Right lobe of liver (tissue), 6 donors: ENCODE measurements around the gene SEMA4A. TPM values are rescaled to one million over a fixed set of nuclear protein-coding genes. Genes with fewer than 3 reads are reported as not detected.
"Not testable (repeated sequence)": the region's sequence is repeated elsewhere in the genome, so short reads cannot be mapped to it uniquely, and the experiment has no call there.

Experiments
- ATAC-seq, 4 donors: fragments of 200-7000 bp; cut with Tn5 transposase; one replicate each; pipeline ENCODE4 v1.9.1; 2020; ENCODE audit warnings: mild to moderate bottlenecking in 4 of 4, moderate library complexity in 4 of 4
- DNase-seq, 3 donors: peaks; one replicate each; pipeline ENCODE4 v3.0.0-alpha.2; 2020
- H3K27ac ChIP-seq, 3 donors: fragments of 200-600 bp; one replicate each; pipeline ENCODE4 v1.8.0; 2022
- H3K27me3 ChIP-seq, 2 donors: fragments of 200-600 bp; one replicate each; pipeline ENCODE4 v1.8.0; 2022
- H3K36me3 ChIP-seq, 4 donors: fragments of 200-600 bp; sonication (generic) in 1 of 4; one replicate each; pipeline versions ENCODE4 v1.5.1 to v1.8.0; 2017 to 2022; ENCODE audit warnings: control low read depth in 1 of 4
- H3K4me1 ChIP-seq, 4 donors: fragments of 200-600 bp; sonication (generic) in 1 of 4; one replicate each; pipeline versions ENCODE4 v1.5.1 to v1.8.0; 2017 to 2022; ENCODE audit warnings: control low read depth in 1 of 4
- H3K4me3 ChIP-seq, 3 donors: fragments of 200-600 bp; one replicate each; pipeline ENCODE4 v1.8.0; 2022
- H3K9me3 ChIP-seq, 4 donors: fragments of 200-600 bp; sonication (generic) in 1 of 4; one replicate each; pipeline versions ENCODE4 v1.5.1 to v1.8.0; 2017 to 2022; ENCODE audit warnings: control low read depth in 1 of 4
- POLR2A ChIP-seq: fragments of 450-650 bp; IDR thresholded peaks from one replicate; pipeline ENCODE4 v1.6.1; 2017; ENCODE audit warnings: antibody characterized with exemption, mild to moderate bottlenecking
- WGBS: methylation state at CpG from one replicate; pipeline ENCODE4 v1.1.6; 2018; ENCODE audit warnings: low coverage, low lambda C conversion rate; ENCODE audit not compliant: insufficient coverage; ENCODE audit errors: missing lambda C conversion rate; 5-methylcytosine and 5-hydroxymethylcytosine counted together
- intact Hi-C, 2 donors: fragments of 100-400 bp; cut with DNase I; formaldehyde crosslinking; loops; one replicate each; pipeline versions ENCODE4 v1.11.2 to v1.14.1; 2022
- total RNA-seq, 6 experiments: library from RNA; depleted of rRNA in 2 of 6; stranded (reverse); fragments of >200 nt in 2 of 6; fragmentation: NEBNext Ultra II Directional in 3 of 6; extraction: Animal tissue kit (Norgen Biotek cat#: 25700) in 3 of 6; gene quantifications; one replicate each; pipeline versions ENCODE4 v1.1.0 to v1.2.4, GENCODE V29; 2016 to 2023
- TF ChIP-seq, protein P1 (sequence below), 4 donors: fragments of 200-600 bp in 3 of 4; fragments of 450-650 bp in 1 of 4; IDR thresholded peaks; one replicate each; pipeline versions ENCODE4 v1.5.1 to v1.8.0; 2016 to 2022; ENCODE audit warnings: antibody characterized with exemption in 4 of 4, mild to moderate bottlenecking in 2 of 4
- donor health status: DM: no; HTN: yes; CAD: no.
- donor health status: DM: no; HTN: no; CAD: no.
- donor health status: DM: no; HTN: no; CAD: no.
- donor health status: DM: no; HTN: yes; CAD: no.
- donor health status: DM: no; HTN: yes; CAD: no.

Gene SEMA4A
- total RNA-seq, 6 experiments from 2014 or later = 0.62 to 2.6 (median 1.3) TPM

DNA sequence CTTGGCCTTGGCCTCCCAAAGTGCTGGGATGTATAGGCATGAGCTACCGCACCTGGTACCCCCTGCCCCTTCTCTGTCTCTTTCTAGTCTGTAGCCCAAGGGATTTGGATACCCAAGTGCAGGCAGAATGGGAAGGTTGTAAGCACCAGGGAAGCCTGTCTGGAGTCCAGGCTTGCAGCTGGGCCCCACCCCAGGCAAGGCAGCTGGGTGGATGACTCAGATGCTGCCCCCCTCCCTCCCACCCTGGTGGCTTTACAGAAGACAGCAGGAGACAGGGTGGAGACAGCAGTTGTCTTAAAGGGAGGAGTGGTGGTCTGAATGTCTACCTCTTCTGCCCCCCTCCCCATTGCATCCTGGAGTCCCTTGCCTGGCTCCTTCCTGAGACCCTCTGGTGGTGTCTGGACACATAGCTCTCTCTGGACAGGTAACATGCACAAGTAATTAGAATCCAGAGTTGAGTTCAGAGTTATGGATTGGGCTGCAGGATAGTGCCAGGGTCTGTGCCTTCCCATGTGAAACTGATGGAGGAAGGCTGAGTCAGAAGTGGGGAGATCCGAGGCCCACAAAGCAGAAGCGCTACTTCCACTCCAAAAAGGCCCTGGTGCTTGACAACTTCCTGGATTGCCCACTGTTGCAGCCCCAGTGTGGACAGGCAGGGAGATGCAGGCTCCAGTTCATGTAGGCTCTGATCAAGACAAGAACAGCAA is 33.7 kb upstream of the SEMA4A start:
- WGBS = 86% methylated on average over 1 of the region's 3 CpGs
- no peak for ATAC-seq
- peaks cover 0 to 80% (median 39%) of the 10 kb centered on the region in 4 donors for H3K4me1 ChIP-seq

GRCh38 chr1:156120318-156120717 is 33.1 kb upstream of the SEMA4A start:
- Histone ChIP-seq H3K9me3 (no peaks in the 10 kb centered on the region), H3K27me3 (no peaks in the 10 kb centered on the region), H3K4me1 (peaks cover 0 to 80% (median 39%) of the 10 kb centered on the region in 4 donors), H3K4me3 (no peak overlapping the region), H3K27ac (peak overlapping the region in 2 of 3 donors; percentile 43 to 89), H3K36me3 (no peaks in the 10 kb centered on the region)
- intact Hi-C loops = no loop called here
- TF ChIP-seq POLR2A = no peak
- TF ChIP-seq, protein P1, sequence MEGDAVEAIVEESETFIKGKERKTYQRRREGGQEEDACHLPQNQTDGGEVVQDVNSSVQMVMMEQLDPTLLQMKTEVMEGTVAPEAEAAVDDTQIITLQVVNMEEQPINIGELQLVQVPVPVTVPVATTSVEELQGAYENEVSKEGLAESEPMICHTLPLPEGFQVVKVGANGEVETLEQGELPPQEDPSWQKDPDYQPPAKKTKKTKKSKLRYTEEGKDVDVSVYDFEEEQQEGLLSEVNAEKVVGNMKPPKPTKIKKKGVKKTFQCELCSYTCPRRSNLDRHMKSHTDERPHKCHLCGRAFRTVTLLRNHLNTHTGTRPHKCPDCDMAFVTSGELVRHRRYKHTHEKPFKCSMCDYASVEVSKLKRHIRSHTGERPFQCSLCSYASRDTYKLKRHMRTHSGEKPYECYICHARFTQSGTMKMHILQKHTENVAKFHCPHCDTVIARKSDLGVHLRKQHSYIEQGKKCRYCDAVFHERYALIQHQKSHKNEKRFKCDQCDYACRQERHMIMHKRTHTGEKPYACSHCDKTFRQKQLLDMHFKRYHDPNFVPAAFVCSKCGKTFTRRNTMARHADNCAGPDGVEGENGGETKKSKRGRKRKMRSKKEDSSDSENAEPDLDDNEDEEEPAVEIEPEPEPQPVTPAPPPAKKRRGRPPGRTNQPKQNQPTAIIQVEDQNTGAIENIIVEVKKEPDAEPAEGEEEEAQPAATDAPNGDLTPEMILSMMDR (IDR thresholded peaks at IDR 0.05) = no peak
- ATAC-seq (no peak), DNase-seq (no peak)
- WGBS = 100% methylated on average over 2 of the region's 3 CpGs

More for the DNA sequence above, 33.7 kb upstream of the SEMA4A start:
- DNase-seq = no peak
- Histone ChIP-seq H3K4me3 (peak overlapping the region in 1 of 3 donors; percentile 23), H3K36me3 (no peaks in the 10 kb centered on the region), H3K9me3 (no peaks in the 10 kb centered on the region), H3K27me3 (no peaks in the 10 kb centered on the region), H3K27ac (peak overlapping the region; percentile 75 to 91 (median 89))
- intact Hi-C loops = no loop called here
- no peak for TF ChIP-seq POLR2A
- TF ChIP-seq, protein P1 (IDR thresholded peaks at IDR 0.05) = no peak

DNA sequence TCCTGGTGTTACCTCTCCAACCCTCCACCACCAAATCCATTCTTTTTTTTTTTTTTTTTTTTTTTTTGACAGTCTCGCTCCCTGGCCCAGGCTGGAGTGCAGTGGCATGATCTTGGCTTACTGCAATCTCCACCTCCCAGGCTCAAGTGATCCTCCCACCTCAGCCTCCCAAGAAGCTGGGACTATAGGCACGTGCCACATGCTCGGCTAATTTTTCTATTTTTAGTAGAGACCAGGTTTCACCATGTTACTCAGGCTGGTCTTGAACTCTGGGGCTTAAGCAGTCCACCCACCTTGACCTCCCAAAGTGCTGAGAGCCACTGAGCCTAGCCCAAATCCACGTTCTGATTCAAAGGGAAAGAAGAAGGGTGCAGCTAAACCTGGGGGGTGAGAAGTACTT is 32.4 kb upstream of the SEMA4A start:
- peaks cover 0 to 85% (median 43%) of the 10 kb centered on the region in 4 donors for H3K4me1 ChIP-seq
- ATAC-seq, H3K27me3 ChIP-seq, H3K9me3 ChIP-seq, DNase-seq, H3K4me3 ChIP-seq, intact Hi-C loops, H3K36me3 ChIP-seq: not testable (repeated sequence)
- whole genome bisulfite sequencing = 45% methylated on average over 2 of the region's 4 CpGs
- peak overlapping the region in 2 of 3 donors; percentile 15 to 90 for H3K27ac ChIP-seq

DNA sequence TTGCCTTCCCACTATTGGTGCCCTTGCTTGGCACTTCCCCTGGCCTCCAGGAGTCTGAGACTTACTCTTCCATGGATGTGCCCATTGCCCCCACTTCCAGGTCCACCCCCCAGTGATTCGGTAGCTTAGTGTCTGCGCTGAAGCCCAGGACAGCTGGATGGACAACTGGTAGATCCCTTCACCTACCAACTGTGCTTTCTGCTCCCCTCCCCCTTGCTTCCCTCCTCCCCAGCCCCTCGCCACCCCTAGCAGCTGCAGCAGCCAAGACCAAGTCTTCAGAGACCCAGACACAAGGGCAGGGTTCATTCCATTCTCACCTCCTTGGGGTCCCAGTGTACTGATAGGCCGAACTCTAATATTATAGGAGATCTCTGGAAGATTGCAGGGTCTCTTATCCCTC is 31.9 kb upstream of the SEMA4A start:
- DNase-seq (no peak), ATAC-seq (no peak)
- intact Hi-C loops = no loop called here
- peak overlapping the region; percentile 90 to 94 (median 92) for H3K27ac ChIP-seq
- no peaks in the 10 kb centered on the region for H3K9me3 ChIP-seq
- H3K4me1 ChIP-seq = peaks cover 0 to 87% (median 45%) of the 10 kb centered on the region in 4 donors
- no peaks in the 10 kb centered on the region for H3K36me3 ChIP-seq
- no peak overlapping the region for H3K4me3 ChIP-seq
- H3K27me3 ChIP-seq = no peaks in the 10 kb centered on the region
- TF ChIP-seq, protein P1 (IDR thresholded peaks at IDR 0.05) = no peak
- no peak for TF ChIP-seq POLR2A
- 90% methylated on average over 4 of the region's 4 CpGs for WGBS

- ATAC-seq = no peak
- Histone ChIP-seq H3K4me3 (peak overlapping the region in 2 of 3 donors; percentile 46 to 51), H3K27ac (peak overlapping the region; percentile 90 to 94 (median 92)), H3K36me3 (no peaks in the 10 kb centered on the region), H3K27me3 (no peaks in the 10 kb centered on the region), H3K4me1 (peaks cover 0 to 83% (median 42%) of the 10 kb centered on the region in 4 donors), H3K9me3 (no peaks in the 10 kb centered on the region)
- TF ChIP-seq, protein P1 (IDR thresholded peaks at IDR 0.05) = no peak
- no peak for TF ChIP-seq POLR2A
- intact Hi-C loops = no loop called here
- no peak for DNase-seq
- 26% methylated on average over 4 of the region's 4 CpGs for WGBS
Measured at GRCh38 chr1:156122086-156122485, 31.3 kb upstream of the SEMA4A start.
